OCI-LY3 (cell line): ENCODE measurements around the gene MYL10.
A peak's percentile ranks its signal among the peaks of the same experiment; 100 is the strongest.

Source experiments
- H2AFZ ChIP-seq: fragments of 200-600, 300-600 bp; shearing (Covaris generic); 2 replicates; pipeline ENCODE4 v1.6.0; 2014; ENCODE audit warnings: antibody characterized with exemption, low read depth, low read length
- H3K27ac ChIP-seq: fragments of 200-600, 300-600 bp; sonication (generic); 2 replicates; pipeline ENCODE4 v1.5.1; 2014; ENCODE audit warnings: mild to moderate bottlenecking, low read length, moderate library complexity, mixed read lengths
- H3K27me3 ChIP-seq: fragments of 200-600, 300-600 bp; sonication (generic); 2 replicates; pipeline ENCODE4 v1.6.1; 2014; ENCODE audit warnings: low read depth, low read length, mixed read lengths
- H3K36me3 ChIP-seq: fragments of 200-600, 300-600 bp; sonication (generic); replicated peaks from 2 replicates; pipeline ENCODE3; 2014; ENCODE audit warnings: low read depth, low read length, mixed read lengths
- H3K4me1 ChIP-seq: fragments of 300-600, 200-600 bp; sonication (generic); 2 replicates; pipeline ENCODE4 v1.6.1; 2014; ENCODE audit warnings: low read length, mixed read lengths
- H3K4me2 ChIP-seq: fragments of 200-600, 300-600 bp; sonication (generic); 2 replicates; pipeline ENCODE4 v1.6.1; 2014; ENCODE audit warnings: low read length, mixed read lengths
- H3K4me3 ChIP-seq: fragments of 300-600, 200-600 bp; sonication (generic); 2 replicates; pipeline ENCODE4 v1.5.1; 2014; ENCODE audit warnings: antibody characterized with exemption, mild to moderate bottlenecking, low read length, moderate library complexity
- H3K79me2 ChIP-seq: fragments of 300-600, 200-600 bp; shearing (Covaris generic); 2 replicates; pipeline ENCODE4 v1.6.1; 2014; ENCODE audit warnings: mild to moderate bottlenecking, low read length, mixed read lengths
- H3K9ac ChIP-seq: fragments of 300-600, 200-600 bp; shearing (Covaris generic); 2 replicates; pipeline ENCODE4 v1.6.0; 2014; ENCODE audit warnings: mild to moderate bottlenecking, low read length, moderate library complexity
- H3K9me3 ChIP-seq: fragments of 200-600, 300-600 bp; shearing (Covaris generic); 2 replicates; pipeline ENCODE4 v1.6.1; 2014; ENCODE audit warnings: low read length, mixed read lengths; ENCODE audit not compliant: insufficient read depth
- H4K20me1 ChIP-seq: fragments of 200-600, 300-600 bp; sonication (generic); 2 replicates; pipeline ENCODE4 v1.6.1; 2016; ENCODE audit warnings: low read length, mixed read lengths; ENCODE audit not compliant: insufficient read depth
- CTCF ChIP-seq: fragments of 200-600, 300-600 bp; sonication (generic); IDR thresholded peaks from 2 replicates; pipeline ENCODE4 v1.5.1; 2014; ENCODE audit warnings: antibody characterized with exemption, low read length, low read depth
- EZH2phosphoT487 ChIP-seq: fragments of 200-600 bp; shearing (Covaris generic); IDR thresholded peaks from 2 replicates; pipeline ENCODE4 v1.6.1; 2018; ENCODE audit warnings: antibody characterized with exemption, mixed run types, low read depth

MYL10 gene

GRCh38 chr7:101673315-101673714, 44.2 kb upstream of the MYL10 start:
- Histone ChIP-seq H3K9ac (no peak overlapping the region), H3K4me2 (no peak overlapping the region), H3K9me3 (no peaks in the 10 kb centered on the region), H3K27me3 (no peaks in the 10 kb centered on the region), H2AFZ (no peak overlapping the region), H3K4me1 (no peaks in the 10 kb centered on the region), H3K36me3 (no peaks in the 10 kb centered on the region), H3K27ac (no peak overlapping the region), H3K4me3 (no peak overlapping the region), H3K79me2 (no peaks in the 10 kb centered on the region), H4K20me1 (no peaks in the 10 kb centered on the region)
- TF ChIP-seq CTCF (no peak), EZH2phosphoT487 (no peak)

- no peak overlapping the region for H2AFZ ChIP-seq
These were observed 42.6 kb upstream of the MYL10 start for GRCh38 chr7:101671371-101672356.

GRCh38 chr7:101669307-101669706, 40.2 kb upstream of the MYL10 start:
- no peak overlapping the region for H3K4me3 ChIP-seq
- no peaks in the 10 kb centered on the region for H3K79me2 ChIP-seq
- H3K27me3 ChIP-seq: no peaks in the 10 kb centered on the region
- no peak overlapping the region for H3K4me2 ChIP-seq
- H3K36me3 ChIP-seq: no peaks in the 10 kb centered on the region
- H3K9ac ChIP-seq: no peak overlapping the region
- H3K4me1 ChIP-seq: no peaks in the 10 kb centered on the region
- H4K20me1 ChIP-seq: no peaks in the 10 kb centered on the region
- TF ChIP-seq CTCF: peak; percentile 44
- no peak for TF ChIP-seq EZH2phosphoT487
- no peak overlapping the region for H2AFZ ChIP-seq
- no peaks in the 10 kb centered on the region for H3K9me3 ChIP-seq
- no peak overlapping the region for H3K27ac ChIP-seq

More at GRCh38 chr7:101671371-101672356, 42.6 kb upstream of the MYL10 start:
- Histone ChIP-seq H4K20me1 (no peaks in the 10 kb centered on the region), H3K27ac (no peak overlapping the region), H3K4me2 (no peak overlapping the region), H3K4me3 (no peak overlapping the region), H3K9me3 (no peaks in the 10 kb centered on the region), H3K79me2 (no peaks in the 10 kb centered on the region), H3K9ac (no peak overlapping the region), H3K4me1 (no peaks in the 10 kb centered on the region), H3K27me3 (no peaks in the 10 kb centered on the region), H3K36me3 (no peaks in the 10 kb centered on the region)
- TF ChIP-seq CTCF (no peak), EZH2phosphoT487 (no peak)

- Histone ChIP-seq H3K4me2 (no peak overlapping the region), H3K9me3 (no peaks in the 10 kb centered on the region), H3K9ac (no peak overlapping the region), H2AFZ (no peak overlapping the region), H4K20me1 (no peaks in the 10 kb centered on the region), H3K27me3 (no peaks in the 10 kb centered on the region), H3K79me2 (no peaks in the 10 kb centered on the region), H3K4me1 (no peaks in the 10 kb centered on the region), H3K27ac (no peak overlapping the region), H3K4me3 (no peak overlapping the region), H3K36me3 (no peaks in the 10 kb centered on the region)
- no peak for TF ChIP-seq EZH2phosphoT487
- TF ChIP-seq CTCF: no peak
These were observed 39.6 kb upstream of the MYL10 start for GRCh38 chr7:101668726-101669125.
